Gastroesophageal sphincter (tissue), 4 donors: ENCODE measurements around the gene MBD2. TPM values are rescaled to one million over a fixed set of nuclear protein-coding genes. Genes with fewer than 3 reads are reported as not detected.

ENCODE experiments used
- ATAC-seq: fragments of 150-250 bp; one replicate; pipeline ENCODE4 v1.9.1; 2016; ENCODE audit warnings: mild to moderate bottlenecking, moderate library complexity
- H3K27ac ChIP-seq, 4 donors: fragments of 200-600 bp; sonication (generic) in 3 of 4; 1 replicate in 3 of 4; 2 replicates in 1 of 4; pipeline ENCODE4 v1.5.1; 2016 to 2019
- H3K27me3 ChIP-seq: fragments of 200-600 bp; sonication (generic); one replicate; pipeline ENCODE4 v1.5.1; 2019
- H3K36me3 ChIP-seq, 2 donors: fragments of 200-600 bp; sonication (generic); one replicate each; pipeline ENCODE4 v1.5.1; 2019; ENCODE audit warnings: control low read depth in 1 of 2
- H3K4me1 ChIP-seq, 3 donors: fragments of 200-600 bp; sonication (generic); 1 replicate in 2 of 3; 2 replicates in 1 of 3; pipeline ENCODE4 v1.5.1; 2016 to 2019; ENCODE audit warnings: control low read depth in 2 of 3
- H3K4me3 ChIP-seq, 2 donors: fragments of 200-600 bp; sonication (generic); one replicate each; pipeline ENCODE4 v1.5.1; 2019; ENCODE audit warnings: mild to moderate bottlenecking in 1 of 2, moderate library complexity in 1 of 2
- H3K9me3 ChIP-seq, 3 donors: fragments of 200-600 bp; sonication (generic); one replicate each; pipeline ENCODE4 v1.5.1; 2017 to 2019; ENCODE audit warnings: control low read depth in 2 of 3
- CTCF ChIP-seq, 4 experiments: fragments of 200-600 bp in 2 of 4; fragments of 450-650 bp in 2 of 4; sonication (generic) in 1 of 4; IDR thresholded peaks; one replicate each; pipeline ENCODE4 v1.5.1; 2017 to 2019; ENCODE audit warnings: antibody characterized with exemption in 4 of 4, mild to moderate bottlenecking in 2 of 4, moderate library complexity in 2 of 4
- EP300 ChIP-seq: sonication (generic); formaldehyde crosslinking; IDR thresholded peaks from one replicate; pipeline ENCODE4 v1.6.1; 2017; ENCODE audit warnings: antibody characterized with exemption, mild to moderate bottlenecking
- POLR2A ChIP-seq, 2 donors: fragments of 450-650 bp; IDR thresholded peaks; one replicate each; pipeline ENCODE4 v1.6.1; 2017; ENCODE audit warnings: antibody characterized with exemption in 2 of 2, mild to moderate bottlenecking in 2 of 2, moderate library complexity in 1 of 2
- POLR2AphosphoS5 ChIP-seq: sonication (generic); formaldehyde crosslinking; IDR thresholded peaks from one replicate; pipeline ENCODE4 v1.6.1; 2017; ENCODE audit warnings: antibody characterized with exemption
- WGBS, 2 donors: methylation state at CpG; one replicate each; pipeline ENCODE4 v1.1.5; 2018; ENCODE audit warnings: low coverage in 1 of 2; 5-methylcytosine and 5-hydroxymethylcytosine counted together
- total RNA-seq, 4 donors: library from RNA; depleted of rRNA; stranded (reverse); fragments of >200 nt; gene quantifications; one replicate each; pipeline ENCODE4 v1.1.0, GENCODE V29; 2016

Gene MBD2
- total RNA-seq, 4 donors from 2014 or later = 29.5 to 48.5 (median 36.1) TPM

- ATAC-seq = no peak
- no peak overlapping the region for H3K4me3 ChIP-seq
- TF ChIP-seq EP300 = no peak
- no peak for TF ChIP-seq CTCF (IDR thresholded peaks at IDR 0.05)
- no peak for TF ChIP-seq POLR2A (IDR thresholded peaks at IDR 0.05)
- TF ChIP-seq POLR2AphosphoS5 = no peak
- H3K27ac ChIP-seq = no peak overlapping the region
- H3K27me3 ChIP-seq = no peaks in the 10 kb centered on the region
- WGBS, 2 donors = 100% methylated on average over 1 of the region's 1 CpG
- peaks cover 0 to 63% of the 10 kb centered on the region in 2 donors for H3K36me3 ChIP-seq
- H3K9me3 ChIP-seq = no peaks in the 10 kb centered on the region
- peaks cover 0 to 11% (median 0%) of the 10 kb centered on the region in 3 donors for H3K4me1 ChIP-seq
Observed at GRCh38 chr18:54163453-54163852, 61.0 kb downstream of the MBD2 start.

DNA sequence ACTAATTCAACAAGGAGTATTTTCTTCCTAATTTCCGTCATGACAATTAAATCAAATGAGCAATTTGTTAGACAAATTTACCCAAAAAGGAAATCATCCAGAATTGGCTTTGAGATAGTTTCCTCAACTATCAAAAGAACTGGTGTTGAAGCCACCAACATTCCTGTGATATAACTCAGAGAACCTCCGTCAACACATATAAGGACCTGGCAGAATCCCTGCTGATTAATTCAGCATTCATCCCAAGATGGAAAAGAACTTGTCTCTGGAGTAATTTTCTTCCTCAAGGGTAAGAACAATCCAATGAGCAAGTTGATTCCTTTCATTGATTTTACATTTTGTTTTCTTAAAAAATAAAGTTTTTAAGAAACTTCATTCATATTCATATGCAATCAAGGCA is 62.0 kb downstream of the MBD2 start:
- WGBS, 2 donors = 52 to 70% methylated on average over 2 of the region's 2 CpGs
- Histone ChIP-seq H3K27me3 (no peaks in the 10 kb centered on the region), H3K36me3 (peaks cover 0 to 73% of the 10 kb centered on the region in 2 donors), H3K4me3 (no peak overlapping the region), H3K4me1 (peaks cover 0 to 11% (median 0%) of the 10 kb centered on the region in 3 donors), H3K27ac (no peak overlapping the region), H3K9me3 (no peaks in the 10 kb centered on the region)
- no peak for ATAC-seq
- TF ChIP-seq EP300 (no peak), CTCF (IDR thresholded peaks at IDR 0.05) (no peak), POLR2A (IDR thresholded peaks at IDR 0.05) (no peak), POLR2AphosphoS5 (no peak)

DNA sequence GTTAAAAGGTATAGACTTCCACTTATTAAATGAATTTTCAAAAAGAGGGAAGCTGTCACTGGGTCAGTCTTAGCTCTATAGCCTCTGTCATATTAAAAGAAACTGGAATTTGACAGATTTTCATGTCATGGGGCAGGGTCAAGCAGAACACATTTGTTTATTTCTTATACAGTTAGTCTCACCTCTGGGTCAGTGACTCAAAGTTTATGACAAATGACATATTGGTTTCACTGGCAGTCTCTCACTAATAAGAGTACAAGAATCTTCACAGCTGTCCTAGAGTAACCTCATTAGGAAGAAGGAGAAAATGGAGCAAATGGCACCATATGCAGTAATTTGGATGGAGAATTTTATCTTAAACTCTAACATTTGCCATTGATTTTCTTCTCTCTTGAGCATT is 63.2 kb downstream of the MBD2 start:
- H3K4me1 ChIP-seq = peaks cover 0 to 11% (median 0%) of the 10 kb centered on the region in 3 donors
- TF ChIP-seq POLR2AphosphoS5 (no peak), EP300 (no peak), POLR2A (IDR thresholded peaks at IDR 0.05) (no peak), CTCF (IDR thresholded peaks at IDR 0.05) (no peak)
- H3K9me3 ChIP-seq = no peaks in the 10 kb centered on the region
- H3K36me3 ChIP-seq = peaks cover 0 to 85% of the 10 kb centered on the region in 2 donors
- no peak overlapping the region for H3K4me3 ChIP-seq
- H3K27me3 ChIP-seq = no peaks in the 10 kb centered on the region
- H3K27ac ChIP-seq = no peak overlapping the region
- ATAC-seq = no peak

- H3K4me3 ChIP-seq = no peak overlapping the region
- H3K27me3 ChIP-seq = no peaks in the 10 kb centered on the region
- peaks cover 0 to 11% (median 0%) of the 10 kb centered on the region in 3 donors for H3K4me1 ChIP-seq
- no peaks in the 10 kb centered on the region for H3K9me3 ChIP-seq
- no peak overlapping the region for H3K27ac ChIP-seq
- H3K36me3 ChIP-seq = peaks cover 0 to 87% of the 10 kb centered on the region in 2 donors
- ATAC-seq = no peak
- WGBS, 2 donors = 80 to 91% methylated on average over 1 of the region's 1 CpG
- TF ChIP-seq CTCF (IDR thresholded peaks at IDR 0.05) (no peak), EP300 (no peak), POLR2AphosphoS5 (no peak), POLR2A (IDR thresholded peaks at IDR 0.05) (no peak)
Observed at GRCh38 chr18:54159906-54160305, 64.6 kb downstream of the MBD2 start.

- Histone ChIP-seq H3K36me3 (peaks cover 0 to 87% of the 10 kb centered on the region in 2 donors), H3K4me3 (no peak overlapping the region), H3K4me1 (peaks cover 0 to 11% (median 0%) of the 10 kb centered on the region in 3 donors), H3K9me3 (no peaks in the 10 kb centered on the region), H3K27me3 (no peaks in the 10 kb centered on the region), H3K27ac (no peak overlapping the region)
- no peak for ATAC-seq
- 90 to 94% methylated on average over 6 to 7 of the region's 7 CpGs for WGBS, 2 donors
- TF ChIP-seq EP300 (no peak), POLR2AphosphoS5 (no peak), POLR2A (IDR thresholded peaks at IDR 0.05) (no peak), CTCF (IDR thresholded peaks at IDR 0.05) (no peak)
Observed at GRCh38 chr18:54157646-54158385, 66.7 kb downstream of the MBD2 start.
